Naive thymus-derived CD4-positive, alpha-beta T cell (primary cell): ENCODE data around the gene MORC2. TPM values are rescaled to one million over a fixed set of nuclear protein-coding genes. Genes with fewer than 3 reads are reported as not detected.

ENCODE experiments used
- ATAC-seq: fragments of 150-1000 bp; cut with Tn5 transposase; 2 replicates; pipeline ENCODE4 v1.10.0; 2021; ENCODE audit warnings: mild to moderate bottlenecking, moderate library complexity
- CTCF ChIA-PET: fragments of 350-600 bp; sonication (Branson Sonifier 250); formaldehyde crosslinking; loops from one replicate; lab custom pipeline; 2021; ENCODE audit warnings: antibody characterized with exemption; lab: Charles Lee
- POLR2A ChIA-PET: fragments of 350-600 bp; sonication (Branson Sonifier 250); formaldehyde crosslinking; loops from one replicate; lab custom pipeline; 2021; ENCODE audit warnings: antibody characterized with exemption, inconsistent platforms; lab: Charles Lee
- DNase-seq, 9 donors: peaks; one replicate each; pipeline versions ENCODE4 v3.0.0 to v3.0.0-alpha.2; 2020 to 2022; ENCODE audit warnings: mixed read lengths in 1 of 9
- H3K27ac ChIP-seq: one replicate; pipeline ENCODE4 v1.7.0; 2013; ENCODE audit warnings: mild to moderate bottlenecking, low read depth, low read length, moderate library complexity
- H3K27me3 ChIP-seq, 2 donors: one replicate each; pipeline ENCODE4 v1.7.0; 2013; ENCODE audit warnings: low read length in 2 of 2, mild to moderate bottlenecking in 2 of 2, moderate library complexity in 2 of 2; ENCODE audit not compliant: control insufficient read depth in 2 of 2, insufficient read depth in 2 of 2
- H3K36me3 ChIP-seq, 3 experiments: 1 replicate in 2 of 3; 2 replicates in 1 of 3; pipeline ENCODE4 v1.7.0; 2013; ENCODE audit warnings: low read length in 3 of 3, mild to moderate bottlenecking in 3 of 3, moderate library complexity in 1 of 3; ENCODE audit not compliant: insufficient read depth in 3 of 3, control insufficient read depth in 2 of 3
- H3K4me1 ChIP-seq, 2 donors: one replicate each; pipeline ENCODE4 v1.7.0; 2013; ENCODE audit warnings: low read length in 2 of 2, mild to moderate bottlenecking in 2 of 2, moderate library complexity in 1 of 2; ENCODE audit not compliant: control insufficient read depth in 2 of 2, insufficient read depth in 2 of 2
- H3K4me3 ChIP-seq: 2 replicates; pipeline ENCODE4 v1.7.0; 2013; ENCODE audit warnings: mild to moderate bottlenecking, low read length
- H3K9me3 ChIP-seq, 3 experiments: 1 replicate in 2 of 3; 2 replicates in 1 of 3; pipeline ENCODE4 v1.7.0; 2013; ENCODE audit warnings: low read length in 3 of 3; ENCODE audit not compliant: control insufficient read depth in 2 of 3
- H3K27ac Mint-ChIP-seq, 9 donors: one replicate each; pipeline ENCODE4 v1.8.0; 2020 to 2022; ENCODE audit warnings: mixed read lengths in 9 of 9, mild to moderate bottlenecking in 8 of 9, moderate library complexity in 5 of 9, inconsistent platforms in 2 of 9
- H3K27me3 Mint-ChIP-seq, 5 donors: one replicate each; pipeline ENCODE4 v1.8.0; 2021 to 2022; ENCODE audit warnings: mixed read lengths in 5 of 5, mild to moderate bottlenecking in 1 of 5
- H3K36me3 Mint-ChIP-seq, 5 donors: one replicate each; pipeline ENCODE4 v1.8.0; 2020 to 2022; ENCODE audit warnings: mixed read lengths in 5 of 5, mild to moderate bottlenecking in 3 of 5, inconsistent platforms in 1 of 5
- H3K4me1 Mint-ChIP-seq, 7 donors: one replicate each; pipeline ENCODE4 v1.8.0; 2020 to 2022; ENCODE audit warnings: mixed read lengths in 7 of 7, mild to moderate bottlenecking in 3 of 7, inconsistent platforms in 1 of 7
- H3K4me3 Mint-ChIP-seq, 10 donors: one replicate each; pipeline ENCODE4 v1.8.0; 2020 to 2022; ENCODE audit warnings: mild to moderate bottlenecking in 10 of 10, mixed read lengths in 10 of 10, moderate library complexity in 6 of 10, inconsistent platforms in 2 of 10
- H3K9me3 Mint-ChIP-seq, 11 donors: one replicate each; pipeline ENCODE4 v1.8.0; 2020 to 2022; ENCODE audit warnings: mixed read lengths in 11 of 11, mild to moderate bottlenecking in 4 of 11, inconsistent platforms in 1 of 11, moderate library complexity in 1 of 11
- intact Hi-C, 2 donors: fragments of 100-400 bp; cut with micrococcal nuclease; formaldehyde crosslinking; loops; one replicate each; pipeline ENCODE4 v1.15.1; 2023
- polyA plus RNA-seq, 2 donors: library from polyadenylated mRNA; unstranded; fragments of 300-500 nt; fragmentation: Illumina TruSeq; gene quantifications; one replicate each; pipeline ENCODE4 v1.2.3, GENCODE V29; 2021
- total RNA-seq, 6 experiments: library from RNA in 5 of 6; stranded (reverse) in 5 of 6; gene quantifications; 1 replicate in 5 of 6; 2 replicates in 1 of 6; pipeline ENCODE4 v1.2.3 and lab custom pipeline; 2021 to 2026

Gene MORC2
- total and polyA plus RNA-seq, 7 experiments from 2014 or later: 12.8 to 66.9 (median 43.7) TPM

DNA sequence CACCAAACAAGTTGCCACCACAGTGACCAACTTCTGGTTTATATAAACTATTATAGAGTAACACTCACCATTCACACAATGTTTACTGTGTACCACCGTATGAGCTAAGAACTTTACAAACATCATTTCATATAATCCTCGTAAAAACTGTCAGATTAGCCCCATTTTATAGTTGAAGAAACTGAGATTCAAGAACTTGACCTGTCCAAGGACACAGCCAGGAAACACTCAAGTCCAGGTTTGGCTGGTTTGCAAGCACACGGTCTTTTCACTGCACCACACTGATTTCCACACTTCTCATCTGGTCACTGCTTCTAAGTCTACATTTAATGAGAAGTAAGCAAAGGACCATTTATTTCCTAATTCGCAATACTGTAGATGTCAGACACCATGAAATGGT lies 3.7 kb downstream of the MORC2 start:
- Mint-ChIP-seq H3K4me3 (peak overlapping the region in 2 of 10 donors; percentile 4 to 14), H3K27me3 (peaks cover 0 to 4% (median 0%) of the 10 kb centered on the region in 5 donors), H3K36me3 (peaks cover 5 to 47% (median 24%) of the 10 kb centered on the region in 5 donors), H3K9me3 (peaks cover 0 to 68% (median 30%) of the 10 kb centered on the region in 11 donors), H3K27ac (no peak overlapping the region), H3K4me1 (peaks cover 5 to 49% (median 34%) of the 10 kb centered on the region in 7 donors)
- peaks cover 6% of the 10 kb centered on the region in 2 donors for H3K4me1 ChIP-seq
- no peaks in the 10 kb centered on the region for H3K36me3 ChIP-seq
- H3K27me3 ChIP-seq: no peaks in the 10 kb centered on the region
- no peak overlapping the region for H3K4me3 ChIP-seq
- peaks cover 0 to 6% (median 5%) of the 10 kb centered on the region in 3 experiments for H3K9me3 ChIP-seq
- no peak overlapping the region for H3K27ac ChIP-seq
- DNase-seq (no peak), ATAC-seq (no peak)
- CTCF ChIA-PET: no interaction called here
- intact Hi-C loops: loop anchor here (5.0 kb wide), 3 partner anchors 197 to 787 kb away; partner anchors contain the start of genes DEPDC5 (in 1 of the 2), PRR14L (in 1 of the 2), RNF185 (in 1 of the 2) and SFI1 (in 1 of the 2)
- POLR2A ChIA-PET: interaction anchor here (0.6 to 7.7 kb wide), 6 partner anchors 9 to 382 kb away, joined by 3 to 117 read pairs (median 3); partner anchors contain the start of gene PATZ1

DNA sequence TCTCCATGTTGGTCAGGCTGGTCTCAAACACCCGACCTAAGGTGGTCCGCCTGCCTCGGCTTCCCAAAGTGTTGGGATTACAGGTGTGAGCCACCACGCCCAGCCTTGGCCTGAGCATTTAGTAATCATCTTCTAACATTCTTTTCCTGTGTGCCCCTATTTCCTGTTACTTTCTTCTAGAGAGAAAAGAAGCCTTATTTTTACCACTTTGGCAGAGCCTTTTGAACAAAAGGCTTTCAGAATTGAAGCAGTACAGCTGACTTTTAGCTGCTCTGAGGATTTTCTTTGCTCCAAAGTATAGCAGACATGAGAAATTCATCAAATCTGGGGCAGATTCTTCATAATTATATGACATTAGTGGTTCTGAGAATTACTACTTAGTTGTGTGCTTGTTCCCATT lies 13.4 kb downstream of the MORC2 start:
- intact Hi-C loops: no loop called here
- Histone ChIP-seq H3K36me3 (peaks cover 0 to 2% (median 0%) of the 10 kb centered on the region in 3 experiments), H3K4me1 (peaks cover 0 to 72% of the 10 kb centered on the region in 2 donors), H3K4me3 (no peak overlapping the region), H3K27ac (peak overlapping the region; percentile 50), H3K9me3 (no peaks in the 10 kb centered on the region), H3K27me3 (no peaks in the 10 kb centered on the region)
- ChIA-PET CTCF (interaction anchor here (1.1 to 3.0 kb wide), 3 partner anchors 9 to 129 kb away, joined by 3 to 16 read pairs (median 3); no protein-coding TSS in a partner anchor), POLR2A (interaction anchor here (0.8 to 4.8 kb wide), 11 partner anchors 9 to 324 kb away, joined by 3 to 66 read pairs (median 4); partner anchors contain the start of genes MORC2, SELENOM and TUG1)
- Mint-ChIP-seq H3K9me3 (no peaks in the 10 kb centered on the region), H3K27ac (peak overlapping the region; percentile 49 to 98 (median 90)), H3K4me1 (peaks cover 41 to 97% (median 91%) of the 10 kb centered on the region in 7 donors), H3K27me3 (no peaks in the 10 kb centered on the region), H3K36me3 (peaks cover 0 to 29% (median 20%) of the 10 kb centered on the region in 5 donors), H3K4me3 (peak overlapping the region in 9 of 10 donors; percentile 18 to 85 (median 74))
- ATAC-seq (no peak), DNase-seq (peak in 6 of 9 donors; percentile 20 to 33 (median 26))

DNA sequence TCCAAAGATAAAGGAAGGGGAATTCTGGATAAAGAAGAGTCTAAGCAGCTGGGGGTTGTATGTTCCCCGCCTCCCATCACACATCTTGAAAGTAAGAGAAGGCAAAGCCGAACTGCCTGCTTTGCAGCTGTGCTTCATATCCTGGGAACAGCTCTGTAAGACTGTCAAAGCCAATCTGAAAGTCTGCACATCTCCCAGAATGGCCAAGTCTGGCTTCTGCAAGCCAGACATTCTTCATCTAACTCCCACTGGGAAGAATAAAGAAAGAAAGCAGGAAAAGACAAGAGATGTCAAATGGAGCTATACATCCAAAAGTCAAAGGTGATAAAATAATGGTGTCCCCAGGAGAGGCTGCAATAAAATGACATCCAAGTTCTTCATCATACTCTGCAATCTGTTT lies 15.4 kb downstream of the MORC2 start:
- H3K36me3 Mint-ChIP-seq: peaks cover 7 to 36% (median 28%) of the 10 kb centered on the region in 5 donors

GRCh38 chr22:30949934-30950660 lies 18.5 kb downstream of the MORC2 start:
- intact Hi-C loops: loop anchor here in 1 of 2 donors (5.0 kb wide), 1 partner anchor 282 kb away; no protein-coding TSS in a partner anchor
- Histone ChIP-seq H3K4me1 (peaks cover 0 to 60% of the 10 kb centered on the region in 2 donors), H3K36me3 (peaks cover 0 to 45% (median 7%) of the 10 kb centered on the region in 3 experiments), H3K9me3 (no peaks in the 10 kb centered on the region), H3K27ac (no peak overlapping the region), H3K27me3 (no peaks in the 10 kb centered on the region), H3K4me3 (no peak overlapping the region)
- no peak for DNase-seq
- no peak overlapping the region for H3K4me3 Mint-ChIP-seq
- peaks cover 12 to 50% (median 37%) of the 10 kb centered on the region in 5 donors for H3K36me3 Mint-ChIP-seq
- ChIA-PET POLR2A (interaction anchor here (0.8 to 3.0 kb wide), 8 partner anchors 10 to 340 kb away, joined by 3 to 28 read pairs (median 6); partner anchors contain the start of genes MORC2 and TUG1), CTCF (interaction anchor here (0.5 to 4.4 kb wide), 5 partner anchors 9 to 1678 kb away, joined by 3 to 33 read pairs (median 3); partner anchors contain the start of gene SMTN)
- no peak for ATAC-seq
- H3K27ac Mint-ChIP-seq: peak overlapping the region in 1 of 9 donors; percentile 92
- H3K4me1 Mint-ChIP-seq: peaks cover 35 to 73% (median 63%) of the 10 kb centered on the region in 7 donors
- no peaks in the 10 kb centered on the region for H3K27me3 Mint-ChIP-seq
- H3K9me3 Mint-ChIP-seq: no peaks in the 10 kb centered on the region

More for the DNA sequence above, 15.4 kb downstream of the MORC2 start:
- Histone ChIP-seq H3K36me3 (peaks cover 0 to 19% (median 7%) of the 10 kb centered on the region in 3 experiments), H3K9me3 (no peaks in the 10 kb centered on the region), H3K4me1 (peaks cover 0 to 75% of the 10 kb centered on the region in 2 donors), H3K4me3 (no peak overlapping the region), H3K27ac (no peak overlapping the region), H3K27me3 (no peaks in the 10 kb centered on the region)
- no peak for DNase-seq
- no peaks in the 10 kb centered on the region for H3K9me3 Mint-ChIP-seq
- intact Hi-C loops: no loop called here
- H3K4me3 Mint-ChIP-seq: peak overlapping the region in 3 of 10 donors; percentile 13 to 49 (median 42)
- no peaks in the 10 kb centered on the region for H3K27me3 Mint-ChIP-seq
- CTCF ChIA-PET: interaction anchor here (0.6 to 1.2 kb wide), 2 partner anchors 15 to 131 kb away, joined by 3 read pairs; partner anchors contain the start of gene MORC2
- ATAC-seq: no peak
- peak overlapping the region in 7 of 9 donors; percentile 21 to 98 (median 76) for H3K27ac Mint-ChIP-seq
- POLR2A ChIA-PET: interaction anchor here (0.8 to 4.8 kb wide), 8 partner anchors 10 to 339 kb away, joined by 3 to 66 read pairs (median 4); partner anchors contain the start of genes MORC2, PIK3IP1 and TUG1
- H3K4me1 Mint-ChIP-seq: peaks cover 40 to 83% (median 75%) of the 10 kb centered on the region in 7 donors

- Mint-ChIP-seq H3K36me3 (peaks cover 17 to 62% (median 47%) of the 10 kb centered on the region in 5 donors), H3K9me3 (no peaks in the 10 kb centered on the region), H3K4me3 (peak overlapping the region in 5 of 10 donors; percentile 4 to 36 (median 28)), H3K27me3 (no peaks in the 10 kb centered on the region), H3K4me1 (peaks cover 46 to 73% (median 65%) of the 10 kb centered on the region in 7 donors), H3K27ac (peak overlapping the region in 6 of 9 donors; percentile 20 to 88 (median 52))
- ChIA-PET POLR2A (interaction anchor here (0.6 to 3.0 kb wide), 10 partner anchors 9 to 349 kb away, joined by 3 to 28 read pairs (median 5); partner anchors contain the start of genes MORC2 and TUG1), CTCF (interaction anchor here (0.7 to 4.4 kb wide), 5 partner anchors 29 to 281 kb away, joined by 3 to 33 read pairs (median 4); partner anchors contain the start of gene SMTN)
- intact Hi-C loops: loop anchor here (1.0 to 5.0 kb wide), 7 partner anchors 8 to 283 kb away; no protein-coding TSS in a partner anchor
- Histone ChIP-seq H3K36me3 (peaks cover 0 to 55% (median 7%) of the 10 kb centered on the region in 3 experiments), H3K4me1 (peaks cover under 1 to 60% of the 10 kb centered on the region in 2 donors), H3K27me3 (no peaks in the 10 kb centered on the region), H3K9me3 (no peaks in the 10 kb centered on the region), H3K4me3 (no peak overlapping the region), H3K27ac (no peak overlapping the region)
- ATAC-seq (no peak), DNase-seq (no peak)
Measured at GRCh38 chr22:30948930-30949342, 19.6 kb downstream of the MORC2 start.
